Esophagus (tissue), 2 donors: Measurements from ENCODE around the gene CDYL2. TPM values are rescaled to one million over a fixed set of nuclear protein-coding genes. Genes with fewer than 3 reads are reported as not detected.

Experiments used
- H3K27ac ChIP-seq, 2 donors: one replicate each; pipeline ENCODE4 v1.5.1; 2013; ENCODE audit warnings: low read depth in 2 of 2, mild to moderate bottlenecking in 2 of 2, inconsistent platforms in 1 of 2, low read length in 1 of 2, moderate library complexity in 1 of 2
- H3K27me3 ChIP-seq, 2 donors: one replicate each; pipeline ENCODE4 v1.6.1; 2013; ENCODE audit warnings: low read length in 2 of 2, control low read depth in 1 of 2, mild to moderate bottlenecking in 1 of 2; ENCODE audit not compliant: insufficient read depth in 2 of 2, control insufficient read depth in 1 of 2
- H3K36me3 ChIP-seq, 2 donors: one replicate each; pipeline ENCODE4 v1.6.1; 2013; ENCODE audit warnings: low read length in 1 of 2; ENCODE audit not compliant: control insufficient read depth in 2 of 2, insufficient read depth in 2 of 2
- H3K4me1 ChIP-seq, 2 donors: one replicate each; pipeline ENCODE4 v1.6.1; 2013; ENCODE audit warnings: low read length in 1 of 2; ENCODE audit not compliant: control insufficient read depth in 2 of 2, insufficient read depth in 2 of 2
- H3K4me3 ChIP-seq, 2 donors: one replicate each; pipeline ENCODE4 v1.5.1; 2013; ENCODE audit warnings: low read length in 2 of 2, mild to moderate bottlenecking in 2 of 2, low read depth in 1 of 2, moderate library complexity in 1 of 2
- H3K9me3 ChIP-seq, 2 donors: one replicate each; pipeline ENCODE4 v1.6.1; 2013; ENCODE audit warnings: mild to moderate bottlenecking in 2 of 2, low read depth in 1 of 2, low read length in 1 of 2, moderate library complexity in 1 of 2; ENCODE audit not compliant: control insufficient read depth in 2 of 2, insufficient read depth in 1 of 2
- WGBS, 2 donors: extraction: QIAGEN DNeasy Blood & Tissue Kit; methylation state at CpG; one replicate each; pipeline ENCODE4 v1.1.7; 2013; 5-methylcytosine and 5-hydroxymethylcytosine counted together
- polyA plus RNA-seq, 2 donors: library from polyadenylated mRNA; stranded (reverse); fragments of 200-250 nt; gene quantifications; one replicate each; pipeline ENCODE4 v1.2.3, GENCODE V29; 2013
- donor health status: healthy with polysubstance abuse.
- donor health status: Bipolar disorder and iron deficiency.

Gene CDYL2
- polyA plus RNA-seq, 2 donors: 0.39 to 0.65 TPM

GRCh38 chr16:80639636-80640035 is 164.8 kb downstream of the CDYL2 start:
- Histone ChIP-seq H3K36me3 (no peaks in the 10 kb centered on the region), H3K27me3 (no peaks in the 10 kb centered on the region), H3K4me1 (no peaks in the 10 kb centered on the region), H3K4me3 (no peak overlapping the region), H3K27ac (no peak overlapping the region), H3K9me3 (no peaks in the 10 kb centered on the region)
- WGBS, 2 donors: 89 to 94% methylated on average over 6 of the region's 6 CpGs

GRCh38 chr16:80637621-80638020 is 166.8 kb downstream of the CDYL2 start:
- Histone ChIP-seq H3K27me3 (no peaks in the 10 kb centered on the region), H3K4me1 (no peaks in the 10 kb centered on the region), H3K4me3 (no peak overlapping the region), H3K27ac (no peak overlapping the region), H3K36me3 (no peaks in the 10 kb centered on the region), H3K9me3 (no peaks in the 10 kb centered on the region)
- 85 to 86% methylated on average over 4 of the region's 4 CpGs for WGBS, 2 donors

DNA sequence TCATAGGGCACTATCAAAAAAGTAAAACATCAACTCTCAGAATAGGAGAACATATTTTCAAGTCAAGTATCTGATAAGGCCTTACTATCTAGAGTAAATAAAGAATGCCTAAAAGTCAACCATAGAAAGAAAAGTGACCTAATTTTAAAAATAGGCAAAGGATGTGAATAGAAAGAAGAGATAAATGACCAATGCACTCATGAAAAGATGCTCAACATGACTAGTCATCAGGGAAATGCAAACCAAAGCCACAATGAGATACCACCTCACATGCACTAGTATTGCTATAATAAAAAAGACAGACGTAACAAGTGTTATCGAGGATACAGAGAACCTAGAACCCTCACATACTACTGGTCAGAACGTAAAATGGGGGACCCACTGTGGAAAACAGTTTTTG is 172.8 kb downstream of the CDYL2 start:
- WGBS, 2 donors: 91 to 96% methylated on average over 3 of the region's 3 CpGs
- Histone ChIP-seq H3K27ac (no peak overlapping the region), H3K4me3 (no peak overlapping the region), H3K9me3 (peaks cover 0 to 2% of the 10 kb centered on the region in 2 donors), H3K36me3 (no peaks in the 10 kb centered on the region), H3K27me3 (no peaks in the 10 kb centered on the region), H3K4me1 (no peaks in the 10 kb centered on the region)

- H3K9me3 ChIP-seq: peaks cover 0 to 2% of the 10 kb centered on the region in 2 donors
- 69 to 84% methylated on average over 3 of the region's 3 CpGs for WGBS, 2 donors
- no peaks in the 10 kb centered on the region for H3K4me1 ChIP-seq
These were observed 176.1 kb downstream of the CDYL2 start for GRCh38 chr16:80628254-80628653.

GRCh38 chr16:80627108-80627507 is 177.3 kb downstream of the CDYL2 start:
- H3K27ac ChIP-seq: no peak overlapping the region
- 63 to 64% methylated on average over 1 of the region's 1 CpG for WGBS, 2 donors
- H3K4me3 ChIP-seq: no peak overlapping the region
- H3K36me3 ChIP-seq: no peaks in the 10 kb centered on the region
- H3K27me3 ChIP-seq: no peaks in the 10 kb centered on the region
- H3K4me1 ChIP-seq: no peaks in the 10 kb centered on the region
- H3K9me3 ChIP-seq: peaks cover 0 to 2% of the 10 kb centered on the region in 2 donors

More at GRCh38 chr16:80628254-80628653, 176.1 kb downstream of the CDYL2 start:
- H3K27ac ChIP-seq: no peak overlapping the region
- H3K4me3 ChIP-seq: no peak overlapping the region
- H3K27me3 ChIP-seq: no peaks in the 10 kb centered on the region
- no peaks in the 10 kb centered on the region for H3K36me3 ChIP-seq

DNA sequence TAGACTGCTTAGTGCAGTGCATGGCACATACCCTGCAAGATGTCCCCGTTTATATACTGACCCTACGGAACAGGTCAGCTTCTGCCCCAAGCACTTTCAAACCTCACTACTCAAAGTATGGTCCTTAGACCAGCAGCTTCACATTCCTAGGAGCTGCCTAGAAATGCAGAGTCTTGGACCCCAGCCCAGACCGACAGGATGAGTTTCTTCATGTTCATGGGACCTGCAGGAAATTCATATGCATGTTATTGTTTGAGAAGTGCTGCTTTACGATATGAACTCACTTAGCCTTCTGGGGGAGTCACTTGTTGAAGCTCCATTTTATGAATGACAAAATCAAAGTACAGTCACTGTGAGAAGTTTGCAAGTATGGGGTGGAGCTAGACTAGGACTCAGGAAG is 181.0 kb downstream of the CDYL2 start:
- Histone ChIP-seq H3K27ac (no peak overlapping the region), H3K9me3 (peaks cover 0 to 2% of the 10 kb centered on the region in 2 donors), H3K4me1 (no peaks in the 10 kb centered on the region), H3K4me3 (no peak overlapping the region), H3K36me3 (no peaks in the 10 kb centered on the region), H3K27me3 (no peaks in the 10 kb centered on the region)
- 48 to 58% methylated on average over 4 of the region's 4 CpGs for WGBS, 2 donors

GRCh38 chr16:80622007-80622406 is 182.4 kb downstream of the CDYL2 start:
- H3K4me3 ChIP-seq: no peak overlapping the region
- H3K36me3 ChIP-seq: no peaks in the 10 kb centered on the region
- no peaks in the 10 kb centered on the region for H3K9me3 ChIP-seq
- 76 to 83% methylated on average over 3 of the region's 3 CpGs for WGBS, 2 donors
- H3K4me1 ChIP-seq: no peaks in the 10 kb centered on the region
- no peaks in the 10 kb centered on the region for H3K27me3 ChIP-seq
- no peak overlapping the region for H3K27ac ChIP-seq

DNA sequence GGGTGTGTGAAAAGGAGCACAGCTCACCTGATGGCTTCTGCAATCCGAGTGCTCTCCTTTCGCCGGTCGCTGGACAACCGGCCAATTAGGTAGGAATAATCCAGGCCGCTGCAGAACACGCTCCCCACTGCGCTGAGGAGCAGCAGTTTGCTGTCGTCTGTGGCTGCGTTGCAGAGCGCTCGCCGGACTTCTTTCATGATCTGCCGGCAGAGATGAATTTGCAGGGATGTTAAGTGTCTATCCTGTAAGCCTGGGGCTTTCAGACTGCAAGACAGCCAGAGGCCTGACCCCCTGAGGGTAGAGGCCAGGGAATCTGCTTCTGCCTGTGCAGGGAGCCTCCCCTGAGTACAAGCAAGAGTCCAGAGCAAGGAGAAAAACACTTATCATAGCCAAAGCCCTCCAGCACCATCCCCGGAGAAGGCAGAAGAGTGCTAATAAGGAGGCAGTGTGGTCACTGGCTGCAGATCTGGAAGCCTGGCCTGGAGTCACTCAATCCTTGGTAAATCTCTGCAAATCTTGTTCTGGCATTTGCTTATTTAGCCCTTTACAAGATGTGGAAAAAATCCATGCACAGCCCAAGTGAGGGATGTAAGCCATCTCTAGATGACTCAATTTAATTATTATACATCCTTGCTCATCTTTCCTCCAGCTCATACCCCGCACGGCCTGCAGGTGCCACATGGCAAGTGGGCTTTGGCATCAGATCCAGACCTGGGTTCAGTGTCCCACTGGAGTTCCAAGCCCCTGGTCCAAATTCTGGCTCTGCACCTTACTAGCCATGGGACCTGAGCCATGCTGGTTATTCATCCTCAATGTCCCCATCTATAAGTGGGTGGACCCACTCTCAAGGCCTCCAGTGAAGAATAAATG is 183.4 kb downstream of the CDYL2 start:
- 88 to 90% methylated on average over 17 of the region's 17 CpGs for WGBS, 2 donors
- H3K27ac ChIP-seq: no peak overlapping the region
- H3K36me3 ChIP-seq: no peaks in the 10 kb centered on the region
- no peaks in the 10 kb centered on the region for H3K27me3 ChIP-seq
- H3K4me3 ChIP-seq: no peak overlapping the region
- no peaks in the 10 kb centered on the region for H3K9me3 ChIP-seq
- H3K4me1 ChIP-seq: no peaks in the 10 kb centered on the region

DNA sequence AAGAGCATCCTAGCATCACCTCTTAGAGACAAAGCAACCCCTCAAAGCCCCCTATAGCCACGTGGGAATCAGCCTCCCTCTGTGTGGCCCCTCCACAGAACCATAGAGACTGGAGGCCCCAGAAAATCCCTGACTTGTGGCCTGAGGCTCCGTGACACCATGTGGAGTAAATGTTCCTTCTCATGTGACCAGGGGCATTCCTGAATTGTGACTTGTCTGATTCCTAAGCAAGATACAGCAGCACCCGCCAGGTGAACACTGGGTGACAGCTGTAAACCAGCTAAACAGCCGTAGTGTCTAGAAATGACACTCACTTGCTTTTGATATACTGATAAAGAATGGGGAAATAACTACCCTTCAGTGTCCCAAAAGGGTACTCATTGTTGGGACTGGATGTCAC is 184.6 kb downstream of the CDYL2 start:
- Histone ChIP-seq H3K27me3 (no peaks in the 10 kb centered on the region), H3K36me3 (no peaks in the 10 kb centered on the region), H3K27ac (no peak overlapping the region), H3K9me3 (no peaks in the 10 kb centered on the region), H3K4me3 (no peak overlapping the region), H3K4me1 (no peaks in the 10 kb centered on the region)
- WGBS, 2 donors: 69 to 72% methylated on average over 4 of the region's 4 CpGs
